Iris pigment epithelial cell (primary cell): ENCODE results near the gene RANBP10.
"Not testable (repeated sequence)": the region's sequence is repeated elsewhere in the genome, so short reads cannot be mapped to it uniquely, and the experiment has no call there.

Source experiments
- DNase-seq: peaks from one replicate; pipeline ENCODE4 v3.0.0-alpha.2; 2011; ENCODE audit warnings: low read depth

The RANBP10 gene

DNA sequence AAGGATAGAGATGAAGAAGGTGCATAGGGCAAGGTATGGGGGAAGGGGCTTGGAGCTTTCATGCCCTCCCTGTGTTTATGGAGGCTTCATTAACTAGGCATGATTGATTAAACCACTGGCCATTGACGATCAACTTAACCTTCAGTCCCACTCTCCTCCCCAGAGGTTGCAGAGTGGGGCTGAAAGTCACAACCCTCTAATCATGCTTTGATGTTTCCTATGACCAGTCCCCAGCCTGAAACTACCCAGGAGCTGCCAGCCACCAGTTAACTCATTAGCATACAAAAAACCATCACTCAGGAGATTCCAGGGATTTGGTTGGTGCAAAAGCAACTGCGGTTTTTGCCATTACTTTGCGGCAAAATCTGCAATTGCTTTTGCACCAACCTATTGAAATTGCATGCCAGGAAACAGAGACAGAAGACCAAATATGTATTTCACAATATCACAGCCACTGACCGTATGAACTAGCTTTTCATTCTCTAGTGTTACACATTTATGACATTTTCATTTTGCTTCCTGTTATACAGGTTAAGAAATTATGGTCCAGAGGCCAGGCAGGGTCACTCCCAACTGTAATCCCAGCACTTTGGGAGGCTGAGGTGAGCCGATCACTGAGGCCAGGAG lies 92.6 kb downstream of the RANBP10 start:
- no peak for DNase-seq

DNA sequence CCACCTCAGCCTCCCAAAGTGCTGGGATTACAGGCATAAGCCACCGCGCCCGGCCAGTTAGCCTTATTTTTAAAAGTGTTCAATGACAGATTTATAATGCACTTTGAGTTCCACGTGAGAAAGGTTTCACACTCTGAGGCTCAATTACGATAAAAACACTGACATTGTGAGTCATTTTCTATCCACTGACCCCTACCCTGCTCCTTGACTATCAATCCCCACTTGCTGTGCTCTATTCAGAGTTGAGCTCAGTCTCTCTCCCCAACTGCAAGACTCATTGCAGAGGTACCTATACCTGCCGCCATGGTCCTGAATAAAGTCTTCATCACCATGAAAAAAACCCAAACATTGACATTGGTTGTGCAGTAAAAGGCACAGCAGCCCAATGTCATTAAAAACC lies 95.8 kb downstream of the RANBP10 start:
- DNase-seq = no peak

DNA sequence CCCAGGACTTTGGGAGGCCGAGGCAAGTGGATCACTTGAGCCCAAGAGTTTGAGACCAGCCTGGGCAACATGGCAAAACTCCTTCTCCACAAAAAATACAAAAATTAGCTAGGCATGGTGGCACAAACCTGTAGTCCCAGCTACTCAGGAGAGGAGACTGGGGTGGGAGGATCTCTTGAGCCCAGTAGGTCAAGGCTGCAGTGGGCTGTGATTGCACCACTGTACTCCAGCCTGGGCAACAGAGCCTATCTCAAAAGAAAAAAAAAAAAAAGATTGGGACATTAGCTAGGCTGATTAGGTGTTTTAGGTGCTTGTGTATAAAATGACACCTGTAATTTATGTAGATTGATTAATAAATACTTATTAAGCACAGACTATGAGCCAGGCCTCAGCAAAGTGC lies 97.3 kb downstream of the RANBP10 start:
- no peak for DNase-seq

DNA sequence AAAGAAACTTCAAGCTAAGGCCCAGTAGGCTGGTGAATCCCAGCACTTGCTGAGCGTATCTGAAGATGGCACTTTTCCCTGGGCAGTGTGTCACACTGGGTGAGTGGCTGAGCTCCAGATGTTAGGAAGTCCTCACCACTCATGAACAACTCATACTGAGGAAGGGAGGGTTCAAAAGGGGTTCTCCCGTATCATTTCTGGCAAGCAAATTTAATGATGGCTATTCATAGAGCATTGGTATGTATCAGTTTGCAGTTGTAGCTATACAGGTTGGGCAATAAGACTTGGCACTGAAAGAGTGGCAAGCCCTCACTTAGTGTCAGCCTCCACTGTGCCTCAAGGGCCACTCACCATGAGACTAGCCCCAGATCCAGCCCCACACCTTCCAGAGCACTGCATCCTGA lies 98.0 kb downstream of the RANBP10 start:
- DNase-seq = no peak

DNA sequence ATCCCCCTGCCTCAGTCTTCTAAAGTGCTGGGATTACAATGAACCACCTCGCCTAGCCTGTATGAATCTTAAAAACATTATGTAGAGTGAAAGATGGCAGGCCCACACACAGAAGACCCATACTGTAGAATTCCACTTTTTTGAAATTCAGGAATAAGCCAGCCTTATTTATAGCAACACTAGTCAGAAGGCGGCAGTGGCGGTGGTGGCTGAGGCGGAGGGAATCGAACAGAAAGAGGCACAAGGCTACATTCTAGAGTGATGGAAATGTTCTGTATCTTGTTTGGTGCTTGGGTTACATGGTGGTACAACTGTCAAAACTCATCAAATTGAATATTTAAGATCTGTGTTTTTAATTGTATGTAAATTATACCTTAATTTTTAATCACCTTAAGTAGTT lies 98.6 kb downstream of the RANBP10 start:
- DNase-seq = no peak

DNA sequence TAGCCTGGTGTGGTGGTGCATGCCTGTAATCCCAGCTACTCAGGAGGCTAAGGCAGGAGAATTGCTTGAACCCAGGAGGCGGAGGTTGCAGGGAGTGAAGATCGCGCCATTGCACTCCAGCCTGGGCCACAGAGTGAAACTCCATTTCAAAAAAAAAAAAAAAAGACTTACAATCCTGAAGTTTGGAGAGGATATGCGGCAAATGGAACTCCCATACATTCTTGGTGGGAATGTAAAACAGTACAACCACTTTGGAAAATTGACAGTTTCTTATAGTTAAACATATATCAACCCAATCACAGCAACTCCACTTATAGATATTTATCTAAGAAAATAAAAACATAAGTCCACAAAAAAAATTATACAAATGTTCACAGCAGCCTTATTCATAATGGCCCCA lies 99.2 kb downstream of the RANBP10 start:
- DNase-seq = no peak

DNA sequence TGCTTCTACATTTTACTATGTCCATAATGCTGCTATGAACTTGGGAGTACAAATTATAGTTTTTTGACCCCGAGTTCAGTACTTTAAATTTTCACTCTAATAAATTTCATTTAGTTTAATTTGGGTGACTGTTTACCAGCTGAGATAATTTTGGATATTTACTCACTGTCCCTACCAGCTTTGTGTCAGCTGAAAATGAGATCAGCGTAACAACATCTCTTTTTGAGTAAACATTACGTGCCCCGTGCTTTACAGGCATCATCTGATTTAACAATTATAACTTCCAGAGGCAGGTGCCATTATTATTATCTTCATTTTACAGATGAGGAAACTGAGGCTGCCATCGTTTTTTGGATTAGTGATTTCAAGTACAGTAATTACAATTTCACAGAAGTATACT lies 102.2 kb downstream of the RANBP10 start:
- DNase-seq = no peak

DNA sequence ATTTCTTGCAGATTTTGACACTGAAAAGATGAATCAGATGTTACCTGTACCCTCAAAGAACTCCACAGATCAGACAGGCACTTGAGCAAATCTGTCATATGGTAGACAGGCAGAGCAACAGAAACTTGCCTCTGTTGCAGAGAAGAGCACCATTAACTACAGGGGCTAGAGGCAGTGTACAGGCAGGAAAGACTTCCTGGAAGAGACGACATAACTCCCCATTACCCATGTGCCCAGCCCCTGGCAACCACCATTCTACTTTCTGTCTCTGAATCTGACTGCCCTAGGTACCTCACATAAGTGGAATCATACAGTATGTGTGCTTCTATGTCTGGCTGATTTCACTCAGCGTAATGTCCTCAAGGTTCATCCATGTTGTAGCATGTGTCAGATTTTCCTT lies 102.7 kb downstream of the RANBP10 start:
- no peak for DNase-seq

DNA sequence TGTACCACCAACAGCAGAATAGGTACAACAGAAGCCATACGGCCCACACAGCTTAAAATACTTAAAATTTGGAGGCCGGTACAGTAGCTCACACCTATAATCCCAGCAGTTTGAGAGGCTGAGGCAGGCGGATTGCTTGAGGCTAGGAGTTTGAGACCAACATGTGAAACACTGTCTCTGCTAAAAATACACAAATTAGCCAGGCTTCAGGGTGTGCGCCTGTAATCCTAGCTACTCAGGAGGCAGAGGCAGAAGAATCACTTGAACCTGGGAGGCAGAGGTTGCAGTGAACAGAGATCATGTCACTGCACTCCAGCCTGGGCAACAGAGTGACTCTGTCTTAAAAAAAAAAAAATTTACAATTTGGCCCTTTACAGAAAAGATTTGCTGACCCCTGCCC lies 104.2 kb downstream of the RANBP10 start:
- DNase-seq = no peak

DNA sequence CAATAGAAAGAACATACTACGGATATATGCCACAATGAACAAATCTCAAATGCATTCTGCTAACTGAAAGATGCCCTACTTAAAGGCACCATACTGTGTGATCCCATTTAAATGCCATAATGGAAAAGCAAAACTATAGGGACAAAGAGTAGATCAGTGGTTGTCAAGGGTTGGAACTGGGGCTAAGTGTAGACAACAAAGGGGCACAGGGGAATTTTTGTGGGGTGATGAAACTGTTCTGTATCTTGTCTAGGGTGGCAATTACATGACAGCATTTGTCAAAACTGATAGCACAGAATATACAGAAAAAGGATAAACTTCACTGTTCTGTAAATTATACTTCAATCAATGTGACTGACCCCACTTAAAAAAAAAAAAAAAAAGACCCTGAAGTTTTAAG lies 104.9 kb downstream of the RANBP10 start:
- DNase-seq = no peak

DNA sequence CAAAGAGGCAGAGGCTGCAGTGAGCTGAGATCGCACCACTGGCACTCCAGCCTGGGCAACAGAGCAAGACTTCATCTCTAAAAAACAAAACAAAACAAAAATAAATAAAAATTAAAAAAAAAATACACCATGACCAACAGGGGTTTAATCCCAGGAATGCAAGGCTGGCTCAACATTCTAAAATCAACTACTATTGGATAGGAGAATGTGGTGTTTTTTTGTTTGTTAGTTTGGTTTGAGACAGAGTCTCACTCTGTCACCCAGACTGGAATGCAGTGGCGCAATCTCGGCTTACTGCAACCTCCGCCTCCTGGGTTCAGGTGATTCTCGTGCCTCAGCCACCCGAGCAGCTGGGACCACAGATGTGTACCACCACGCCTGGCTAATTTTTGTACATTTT lies 107.1 kb downstream of the RANBP10 start:
- DNase-seq = no peak

DNA sequence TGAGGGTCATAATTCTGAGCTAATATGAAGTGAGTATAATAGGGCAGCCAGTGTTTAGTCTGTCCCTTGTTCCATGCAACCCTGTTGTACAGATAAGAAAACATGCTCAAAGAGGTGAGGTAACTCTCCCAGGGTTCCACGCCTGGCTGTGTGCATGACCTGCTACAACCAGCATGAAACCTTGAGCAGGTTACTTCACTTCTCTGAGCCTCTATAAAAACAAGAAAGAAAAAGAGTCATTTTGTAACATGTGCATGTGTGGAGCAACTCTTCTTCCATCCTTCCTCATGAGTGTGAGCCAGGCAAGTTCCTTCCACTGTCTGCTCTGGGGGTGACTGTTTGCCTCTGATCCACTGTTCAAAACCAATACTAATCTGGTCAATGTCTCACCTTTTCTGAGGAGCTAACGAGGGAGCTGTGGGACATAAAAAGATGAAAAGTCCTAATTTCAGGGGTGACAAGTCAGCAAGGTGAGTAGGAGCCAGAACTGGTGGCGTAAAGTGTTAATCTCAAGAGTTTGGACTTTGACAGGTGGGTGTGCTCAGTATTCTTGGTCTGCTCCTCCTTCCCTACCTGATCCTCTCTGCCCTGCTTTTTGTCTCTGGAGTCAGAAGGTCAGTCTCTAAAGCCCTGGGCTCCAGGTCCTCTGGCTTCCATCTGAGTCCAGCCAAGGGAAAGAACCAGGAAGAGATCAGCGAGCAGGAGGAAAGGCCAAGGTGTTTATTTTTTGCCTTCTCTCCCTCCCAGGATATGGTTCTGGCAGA lies 108.8 kb downstream of the RANBP10 start:
- no peak for DNase-seq

DNA sequence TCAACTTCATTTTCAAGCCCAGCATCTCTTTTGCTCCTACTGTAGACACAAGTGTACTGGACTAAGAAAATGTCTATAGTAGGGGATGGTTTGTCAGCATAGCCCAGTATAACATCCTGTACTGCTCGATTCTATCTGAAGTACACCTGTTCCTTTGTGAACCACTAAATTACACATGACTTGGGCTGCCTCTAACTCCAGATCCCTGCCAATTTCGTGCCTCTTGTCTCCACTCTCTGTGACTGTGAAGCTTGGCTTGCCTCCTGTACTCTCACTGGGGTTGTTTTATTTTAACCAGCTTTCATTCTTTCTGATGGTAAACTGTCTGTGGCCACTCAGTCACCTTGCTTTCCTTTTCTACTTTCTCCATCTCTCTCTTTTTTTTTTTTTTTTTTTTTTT lies 111.7 kb downstream of the RANBP10 start:
- no peak for DNase-seq

DNA sequence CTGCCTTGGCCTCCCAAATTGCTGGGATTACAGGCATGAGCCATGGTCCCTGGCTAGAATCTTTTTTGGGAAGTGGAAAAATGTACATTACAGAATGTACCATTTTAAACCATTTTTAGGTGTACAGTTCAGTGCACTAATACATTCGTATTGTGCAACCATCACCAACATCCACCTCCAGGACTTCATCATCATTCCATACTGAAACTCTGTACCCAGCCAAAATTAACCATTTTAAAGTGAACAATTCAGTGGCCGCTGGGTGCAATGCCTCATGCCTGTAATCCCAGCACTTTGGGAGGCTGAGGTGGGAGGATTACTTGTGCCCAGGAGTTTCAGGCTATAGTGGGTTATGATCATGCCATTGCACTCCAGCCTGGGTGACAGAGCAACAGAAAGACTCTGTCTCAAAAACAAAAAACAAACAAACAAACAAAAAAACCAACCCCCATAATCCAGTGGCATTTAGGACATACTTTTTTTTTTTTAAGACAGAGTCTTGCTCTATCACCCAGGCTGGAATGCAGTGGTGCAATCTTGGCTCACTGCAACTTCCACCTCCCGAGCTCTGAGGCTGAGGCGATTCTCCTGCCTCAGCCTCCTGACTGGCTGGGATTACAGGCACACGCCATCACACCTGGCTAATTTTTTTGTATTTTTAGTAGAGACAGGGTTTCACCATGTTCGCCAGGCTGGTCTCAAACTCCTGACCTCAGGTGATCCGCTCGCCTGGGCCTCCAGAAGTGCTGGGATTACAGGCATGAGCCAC lies 112.7 kb downstream of the RANBP10 start:
- DNase-seq = not testable (repeated sequence)

DNA sequence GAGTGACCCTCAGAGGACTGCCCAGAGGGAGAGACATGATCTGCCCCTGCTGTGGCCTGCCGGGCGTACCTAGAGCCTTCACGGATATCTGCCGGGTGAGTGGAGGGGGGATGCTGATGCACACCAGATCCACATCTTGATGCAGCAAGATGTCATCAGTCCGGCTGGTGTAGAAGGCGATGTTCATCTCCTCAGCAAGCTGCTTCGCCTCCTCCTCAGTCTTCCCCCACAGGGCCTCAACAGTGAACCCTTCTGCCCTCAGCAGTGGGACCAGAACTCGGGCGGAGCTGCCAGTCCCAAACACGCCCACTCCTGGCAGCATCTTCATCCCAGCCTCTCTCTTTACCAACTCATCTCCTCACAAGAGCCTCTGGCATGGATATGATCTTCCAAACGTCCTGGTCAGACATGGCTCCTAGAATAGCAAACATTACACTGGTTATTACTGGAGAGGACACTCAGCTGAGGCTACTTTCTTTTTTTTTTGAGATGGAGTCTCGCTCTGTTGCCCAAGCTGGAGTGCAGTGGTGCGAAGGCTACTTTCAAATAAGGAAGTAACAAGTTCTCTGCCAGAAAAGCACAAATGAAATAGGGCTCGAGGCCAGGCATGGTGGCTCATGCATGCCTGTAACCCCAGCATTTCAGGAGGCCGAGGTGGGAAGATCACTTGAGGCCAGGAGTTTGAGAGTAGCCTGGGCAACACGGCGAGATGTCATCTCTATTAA lies 120.8 kb downstream of the RANBP10 start:
- DNase-seq = no peak

DNA sequence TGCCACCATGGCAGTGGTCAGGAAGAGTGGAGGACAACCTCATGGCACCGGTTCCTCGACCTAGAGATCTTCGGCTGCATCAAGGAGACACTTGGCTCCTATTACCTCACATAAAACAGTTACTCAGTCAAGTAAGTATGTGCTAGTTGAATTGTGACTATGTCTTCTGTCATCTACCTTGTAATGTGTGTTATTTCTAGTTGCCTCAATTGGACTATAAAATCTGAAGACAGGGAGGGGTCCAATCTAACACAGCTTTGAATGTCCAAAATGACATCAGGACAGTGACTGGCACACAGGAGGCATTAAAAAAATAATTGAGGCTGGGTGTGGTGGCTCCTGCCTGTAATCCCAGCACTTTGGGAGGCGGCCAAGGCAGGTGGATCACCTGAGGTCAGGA lies 122.6 kb downstream of the RANBP10 start:
- no peak for DNase-seq

DNA sequence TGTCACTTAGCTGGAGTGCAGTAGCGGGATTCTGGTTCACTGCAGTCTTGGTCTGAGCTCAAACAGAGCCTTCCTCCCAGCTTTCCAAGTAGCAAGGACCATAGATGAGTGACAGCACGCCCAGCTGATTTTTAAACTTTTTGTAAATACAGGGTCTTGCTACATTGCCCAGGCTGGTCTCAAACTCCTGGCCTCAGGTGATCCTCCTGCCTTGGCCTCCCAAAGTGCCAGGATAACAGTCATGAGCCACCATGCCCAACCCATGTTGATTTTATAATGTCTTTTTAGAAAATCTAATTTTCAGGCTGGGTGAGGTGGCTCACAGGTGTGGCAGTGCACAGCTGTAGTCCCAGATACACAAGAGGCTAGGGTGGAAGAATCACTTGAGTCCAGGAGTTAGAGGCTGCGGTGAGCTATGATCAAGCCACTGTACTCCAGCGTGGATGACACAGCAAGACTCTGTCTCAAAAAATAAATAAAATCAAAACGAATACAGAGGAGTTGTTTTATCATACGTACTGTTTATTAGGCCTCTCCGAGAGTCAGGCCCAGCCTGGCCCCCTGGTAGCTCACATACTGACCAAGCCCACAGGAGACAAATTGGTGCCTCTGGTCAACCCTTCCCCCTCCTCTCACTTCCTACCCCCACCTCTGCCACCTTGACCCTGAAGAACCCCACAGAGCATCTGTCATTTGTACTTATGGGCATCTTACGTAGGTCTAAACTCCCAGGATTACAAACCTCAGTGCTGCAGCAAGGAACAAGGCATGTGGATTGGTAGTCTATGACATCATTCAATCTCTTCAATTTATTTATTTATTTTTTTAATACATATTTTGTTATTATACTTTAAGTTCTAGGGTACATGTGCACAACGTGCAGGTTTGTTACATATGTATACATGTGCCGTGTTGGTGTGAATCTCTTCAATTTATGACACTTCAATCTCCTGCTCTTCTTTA lies 126.1 kb downstream of the RANBP10 start:
- DNase-seq = no peak

DNA sequence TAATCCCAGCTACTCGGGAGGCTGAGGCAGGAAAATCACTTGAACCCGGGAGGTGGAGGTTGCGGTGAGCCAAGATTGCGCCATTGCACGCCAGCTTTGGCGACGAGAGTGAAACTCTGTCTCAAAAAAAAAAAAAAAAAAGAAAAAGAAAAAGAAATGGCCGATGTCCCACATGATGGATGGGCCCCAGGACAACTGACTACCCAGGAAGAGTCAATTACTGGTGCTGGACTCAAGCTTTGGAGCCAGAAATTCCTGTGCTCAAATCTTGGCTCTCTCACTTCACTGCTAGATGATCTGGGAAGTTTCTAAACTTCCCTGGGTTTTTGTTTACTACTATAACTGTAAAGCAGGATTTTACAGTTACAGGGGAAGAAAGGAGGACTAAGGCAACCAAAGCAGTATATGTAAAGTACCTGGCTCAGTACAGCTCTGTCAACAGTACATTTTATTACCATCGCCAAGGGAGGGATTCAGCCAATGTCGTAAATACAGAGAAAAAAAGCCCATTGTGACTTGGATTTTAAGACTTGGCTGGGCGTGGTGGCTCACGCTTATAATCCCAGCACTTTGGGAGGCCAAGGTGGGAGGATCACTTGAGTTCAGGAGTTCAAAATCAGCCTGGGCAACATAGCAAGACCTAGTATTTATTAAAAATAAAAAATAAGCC lies 127.9 kb downstream of the RANBP10 start:
- no peak for DNase-seq

DNA sequence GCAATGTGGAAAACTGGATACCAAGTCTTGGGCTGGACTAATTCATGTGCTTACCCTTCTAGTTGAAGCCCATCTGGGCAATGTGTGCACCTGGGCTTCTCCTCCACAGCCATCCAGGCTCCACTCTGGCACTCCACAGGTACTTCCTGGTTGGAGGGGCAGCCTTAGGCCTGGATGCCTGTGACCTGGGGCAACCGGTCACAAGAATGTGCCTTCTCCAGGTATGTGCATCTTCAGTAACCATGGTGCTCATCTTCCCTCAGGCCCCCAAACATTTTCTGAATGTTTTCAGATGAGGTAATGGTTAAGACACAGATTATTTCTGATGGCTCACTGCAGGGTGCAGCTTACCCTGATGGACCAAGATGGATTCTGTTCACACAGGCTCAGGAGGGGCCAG lies 128.6 kb downstream of the RANBP10 start:
- no peak for DNase-seq

DNA sequence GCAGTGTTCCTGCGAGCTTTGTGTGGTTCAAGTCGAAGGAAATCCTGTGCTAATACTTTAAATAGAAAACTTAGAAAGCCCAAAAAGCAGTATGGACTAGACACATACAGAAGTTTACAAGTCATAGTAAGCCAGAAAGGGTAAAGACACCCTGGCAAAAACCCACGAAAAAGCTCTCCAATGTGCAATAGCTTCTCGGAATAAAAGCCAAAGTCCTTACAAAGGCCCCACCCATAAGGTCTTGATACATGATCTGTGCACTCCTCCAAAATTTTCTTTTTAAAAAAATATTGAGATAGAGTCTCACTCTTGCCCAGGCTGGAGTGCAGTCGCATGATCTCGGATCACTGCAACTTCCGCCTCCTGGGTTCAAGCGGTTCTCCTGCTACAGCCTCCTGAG lies 129.4 kb downstream of the RANBP10 start:
- no peak for DNase-seq

DNA sequence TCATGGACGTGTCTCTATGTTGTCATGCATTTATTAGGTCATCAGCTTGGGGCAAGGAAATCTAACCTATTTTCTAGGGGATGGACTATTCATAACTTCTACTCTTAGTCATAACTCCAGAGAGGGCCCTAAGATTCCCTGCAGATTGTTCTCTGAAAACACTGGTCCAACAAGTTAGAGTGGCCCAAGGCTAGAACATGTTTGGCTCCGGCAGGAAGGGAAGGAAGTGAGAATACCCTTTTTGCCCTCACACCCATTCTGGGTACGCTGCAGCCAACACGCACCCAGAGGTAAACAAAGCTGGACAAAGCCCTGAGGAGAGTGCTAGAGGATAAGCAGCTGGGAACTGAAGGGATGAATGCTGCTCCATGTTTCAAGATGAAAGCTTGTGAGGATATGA lies 129.8 kb downstream of the RANBP10 start:
- DNase-seq = no peak
